GM21619 (cell line): ENCODE measurements around the gene ELP2.
"Not testable (repeated sequence)": the region's sequence is repeated elsewhere in the genome, so short reads cannot be mapped to it uniquely, and the experiment has no call there.

Source experiments
- ATAC-seq: cut with Tn5 transposase; IDR thresholded peaks from one replicate; pipeline ENCODE4 v1.9.1; 2021; ENCODE audit not compliant: unreplicated experiment

The ELP2 gene

DNA sequence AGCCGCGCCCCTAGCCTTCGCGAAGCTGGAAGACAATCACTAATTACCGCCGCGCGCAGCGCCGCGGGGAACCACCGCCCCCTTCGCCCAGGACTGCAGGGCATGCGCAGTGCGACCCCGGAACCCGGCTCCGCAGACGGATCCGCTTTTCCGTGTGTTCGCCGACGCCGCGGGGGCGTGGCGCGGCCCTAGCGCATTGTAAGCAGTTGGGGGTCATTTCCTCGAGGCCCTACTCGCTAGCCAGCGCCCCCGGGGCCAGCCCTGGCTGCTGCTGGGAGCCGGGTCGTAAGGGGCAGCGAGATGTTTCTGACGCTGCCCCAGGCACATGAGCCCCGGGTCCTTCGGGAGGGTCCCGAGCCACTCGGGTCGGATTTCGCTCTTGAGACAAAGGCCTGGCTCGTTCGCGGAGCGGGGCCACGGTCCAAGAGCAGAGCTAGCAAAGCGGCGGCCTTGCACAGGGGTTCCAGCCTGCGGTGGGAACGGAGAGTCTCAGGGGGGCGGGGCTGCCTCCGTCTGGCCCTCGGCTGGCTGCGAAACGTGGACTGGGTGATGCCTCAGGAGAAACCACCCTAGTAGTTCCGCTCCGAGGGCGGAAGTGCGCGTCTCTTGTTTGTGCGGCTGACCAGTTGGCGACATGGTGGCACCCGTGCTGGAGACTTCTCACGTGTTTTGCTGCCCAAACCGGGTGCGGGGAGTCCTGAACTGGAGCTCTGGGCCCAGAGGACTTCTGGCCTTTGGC lies at the start of gene ELP2, which contains the start of gene SLC39A6:
ELP2 (plus strand) TSS at position 600 of the 739 bp plus-strand sequence; CDS start at position 635, 35 bp downstream.
SLC39A6 (minus strand) TSS at position 41 of the 739 bp plus-strand sequence. CDS start 2,333 bp downstream, outside the sequence.
- peak; percentile 89 for ATAC-seq

GRCh38 chr18:36081118-36081517 lies 48.6 kb upstream of the ELP2 start:
- ATAC-seq, result not testable (repeated sequence)

- ATAC-seq, result no peak
Measured at GRCh38 chr18:36083729-36084128, 46.0 kb upstream of the ELP2 start.

- no peak for ATAC-seq
Measured at GRCh38 chr18:36085195-36085594, 44.5 kb upstream of the ELP2 start.

DNA sequence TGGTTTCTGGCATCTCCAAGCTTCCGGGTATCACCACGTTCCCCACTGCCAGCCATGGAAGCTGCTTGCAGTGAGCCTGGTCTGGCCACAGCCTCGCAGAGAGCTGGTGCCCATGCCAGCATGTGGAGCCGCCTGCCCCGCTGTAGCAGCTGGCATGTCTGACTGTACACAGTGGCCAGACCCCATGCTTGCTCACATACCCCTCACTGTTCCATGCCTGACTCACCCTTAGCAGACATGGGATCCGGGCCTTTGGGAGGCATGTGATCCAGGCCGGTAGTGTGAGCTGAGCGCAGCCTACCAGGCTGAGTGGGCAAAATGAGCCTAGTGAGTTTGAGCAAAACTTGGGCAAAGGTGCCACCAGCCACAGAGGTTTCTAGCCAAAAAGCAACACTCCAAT lies 43.5 kb upstream of the ELP2 start:
- no peak for ATAC-seq

- ATAC-seq, result no peak
Measured at GRCh38 chr18:36088256-36088655, 41.4 kb upstream of the ELP2 start.

DNA sequence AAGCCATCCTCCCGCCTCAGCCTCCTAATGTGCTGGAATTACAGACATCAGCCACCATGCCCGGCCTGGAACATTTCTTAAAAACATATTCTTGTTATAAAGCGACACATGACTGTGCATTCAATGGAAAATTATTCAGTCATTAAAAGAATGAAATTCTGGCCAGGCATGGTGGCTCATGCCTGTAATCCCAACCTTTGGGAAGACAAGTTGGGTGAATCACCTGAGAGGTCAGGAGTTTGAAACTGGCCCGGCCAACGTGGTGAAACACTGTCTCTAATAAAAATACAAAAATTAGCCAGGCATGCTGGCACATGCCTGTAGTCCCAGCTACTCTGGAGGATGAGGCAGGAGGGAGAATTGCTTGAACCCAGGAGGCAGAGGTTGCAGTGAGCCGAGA lies 40.7 kb upstream of the ELP2 start:
- no peak for ATAC-seq

GRCh38 chr18:36092116-36092515 lies 37.6 kb upstream of the ELP2 start:
- ATAC-seq, result not testable (repeated sequence)

DNA sequence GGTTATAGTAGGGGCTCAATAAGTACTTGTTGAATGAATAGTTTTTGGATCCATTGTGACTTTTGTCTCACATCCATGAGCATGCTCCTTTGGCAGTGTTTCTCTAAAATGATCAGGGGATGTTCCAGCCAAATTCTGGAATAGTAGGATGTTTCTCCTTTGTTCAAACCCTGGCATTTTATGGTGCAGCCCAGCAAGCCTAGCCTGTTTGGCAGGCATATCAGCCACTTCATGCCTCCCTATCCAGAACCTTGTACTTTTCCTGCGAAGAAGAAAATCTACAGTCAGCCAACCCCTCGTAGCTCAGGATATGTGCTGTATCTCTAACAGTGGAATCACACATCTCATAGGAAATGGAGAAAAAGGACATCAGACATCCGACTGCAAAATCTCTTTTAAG lies 35.3 kb upstream of the ELP2 start:
- no peak for ATAC-seq

DNA sequence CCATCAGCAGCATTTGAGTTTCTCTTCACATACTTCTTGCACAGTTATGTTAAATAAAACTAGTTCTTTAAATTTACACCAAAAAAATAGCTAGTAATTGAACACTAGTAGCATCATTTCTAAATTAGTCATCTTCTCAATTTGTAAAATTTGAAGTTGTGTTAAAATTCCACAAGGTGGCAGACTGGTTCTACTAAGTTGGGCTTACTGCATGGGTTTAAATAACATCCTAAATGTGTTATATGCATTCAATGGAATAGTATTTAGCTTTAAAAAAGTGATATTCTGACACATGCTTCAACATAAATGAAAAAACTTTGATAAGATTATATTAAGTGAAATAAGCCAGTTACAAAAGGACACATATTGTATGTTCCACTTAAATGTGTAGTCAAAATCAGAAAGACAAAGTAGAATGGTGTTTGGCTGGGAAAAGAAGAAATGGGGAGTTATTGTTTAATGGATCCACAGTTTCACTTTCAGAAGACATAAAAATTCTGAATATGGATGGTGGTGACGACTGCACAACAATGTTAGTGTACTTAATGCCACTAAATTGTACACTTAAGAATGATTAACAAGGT lies 33.7 kb upstream of the ELP2 start:
- peak; percentile 50 for ATAC-seq

DNA sequence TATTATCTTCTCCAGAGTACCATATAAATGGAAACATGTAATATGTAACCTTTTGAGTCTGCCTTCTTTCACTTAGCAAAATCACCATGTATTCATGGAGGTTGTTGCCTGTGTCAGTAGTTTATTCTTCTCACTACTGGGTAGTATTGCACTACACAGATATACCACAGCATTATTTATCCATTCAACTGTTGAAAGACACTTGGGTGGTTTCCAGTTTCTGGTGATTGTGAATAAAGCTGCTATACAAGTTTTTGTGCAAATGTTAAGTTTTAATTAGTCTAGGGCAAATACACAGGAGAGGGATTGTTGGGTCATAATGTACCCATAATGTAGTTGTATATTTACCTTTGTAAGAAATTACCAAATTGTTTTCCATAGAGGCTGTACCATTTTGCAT lies 32.7 kb upstream of the ELP2 start:
- no peak for ATAC-seq

DNA sequence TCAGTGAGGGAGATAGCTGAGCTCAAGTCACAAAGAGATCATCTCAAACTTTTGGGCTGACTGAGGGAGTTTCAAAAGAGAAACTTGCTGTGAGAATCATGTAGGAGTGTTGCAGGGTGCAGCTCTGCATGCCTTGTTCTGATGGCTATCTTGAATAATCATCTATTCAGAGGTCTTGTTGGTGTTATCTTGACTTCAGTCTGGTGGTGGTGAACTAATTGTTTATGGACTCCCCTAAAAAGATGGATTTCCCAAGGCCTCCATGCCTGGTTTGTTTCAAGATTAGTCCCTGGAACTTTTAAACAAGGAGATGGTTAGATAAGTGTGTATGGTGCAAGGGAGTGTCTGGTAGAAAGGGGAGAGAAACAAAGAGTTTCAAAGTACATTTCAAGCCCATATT lies 30.4 kb upstream of the ELP2 start:
- no peak for ATAC-seq

DNA sequence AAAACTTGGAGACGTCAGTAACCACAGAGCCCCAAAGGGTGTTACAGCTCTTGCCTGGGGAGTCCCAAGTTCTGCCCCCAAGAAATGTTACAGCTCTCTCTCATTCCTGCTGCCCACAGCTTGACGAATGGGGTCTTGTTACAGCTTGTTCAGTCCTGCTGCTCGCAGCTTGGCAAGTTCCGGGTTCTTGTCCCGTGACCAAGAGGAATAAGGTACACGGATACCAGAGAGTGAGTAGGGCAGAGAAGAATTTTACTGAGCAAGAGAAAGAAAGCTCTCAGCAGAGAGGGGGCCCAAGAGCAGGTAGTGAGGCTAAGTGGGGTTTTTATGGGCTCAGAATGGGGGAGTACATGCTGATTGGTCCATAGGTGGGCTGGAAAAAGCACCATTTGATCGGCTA lies 27.8 kb upstream of the ELP2 start:
- ATAC-seq, result no peak

DNA sequence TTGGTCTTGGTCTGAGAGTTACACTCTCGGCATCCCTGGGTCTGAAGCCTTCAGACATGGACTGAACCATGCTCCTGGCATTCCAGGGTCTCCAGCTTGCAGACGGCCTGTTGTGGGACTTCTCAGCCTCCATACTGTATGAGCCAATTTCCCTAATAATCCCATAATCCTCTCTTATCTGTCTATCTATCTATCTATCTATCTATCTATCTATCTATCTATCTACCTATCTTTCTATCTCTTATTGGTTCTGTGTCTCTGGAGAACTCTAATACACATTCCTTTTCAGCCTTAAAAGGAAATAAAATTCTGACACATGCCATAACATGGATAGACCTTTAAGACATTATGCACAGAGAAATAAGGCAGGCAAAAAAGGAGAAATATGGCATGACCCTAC lies 24.9 kb upstream of the ELP2 start:
- no peak for ATAC-seq

DNA sequence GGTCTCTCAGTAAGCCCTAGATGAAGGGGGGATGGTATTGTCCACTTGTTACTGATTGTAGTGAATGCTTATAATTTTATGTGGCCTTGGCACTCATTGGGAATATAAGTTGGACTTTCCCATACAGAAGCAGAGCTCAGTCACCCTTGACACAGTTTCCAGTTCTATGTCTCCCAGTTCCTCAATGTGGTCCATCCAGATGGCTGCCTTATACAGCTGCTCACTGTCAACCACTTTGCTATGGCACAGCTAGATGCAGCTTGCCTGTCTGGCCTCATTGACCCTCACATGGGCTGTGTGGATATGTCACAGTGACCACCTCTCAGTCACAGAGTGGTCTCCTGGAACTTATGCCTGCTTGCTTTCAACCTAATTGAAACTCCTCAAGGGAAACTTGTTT lies 22.2 kb upstream of the ELP2 start:
- no peak for ATAC-seq

GRCh38 chr18:36108196-36108595 lies 21.5 kb upstream of the ELP2 start:
- no peak for ATAC-seq

DNA sequence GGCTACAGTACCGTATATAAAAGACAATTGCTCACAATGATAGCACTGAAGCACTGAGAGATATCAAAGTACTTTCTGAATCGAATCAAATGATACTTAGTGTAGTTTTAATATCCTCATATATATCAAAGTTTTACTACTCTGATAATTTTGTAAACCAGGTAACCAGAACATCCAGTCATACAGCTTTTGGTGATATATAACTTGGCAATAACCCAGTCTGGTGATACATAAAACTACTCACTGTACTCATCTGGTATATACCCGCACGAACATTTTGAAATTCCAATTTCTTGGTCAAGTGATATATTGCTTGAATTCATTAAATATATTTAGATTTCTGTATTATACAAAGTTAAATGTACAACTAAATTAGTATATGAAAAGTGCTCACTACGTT lies 21.1 kb upstream of the ELP2 start:
- no peak for ATAC-seq

DNA sequence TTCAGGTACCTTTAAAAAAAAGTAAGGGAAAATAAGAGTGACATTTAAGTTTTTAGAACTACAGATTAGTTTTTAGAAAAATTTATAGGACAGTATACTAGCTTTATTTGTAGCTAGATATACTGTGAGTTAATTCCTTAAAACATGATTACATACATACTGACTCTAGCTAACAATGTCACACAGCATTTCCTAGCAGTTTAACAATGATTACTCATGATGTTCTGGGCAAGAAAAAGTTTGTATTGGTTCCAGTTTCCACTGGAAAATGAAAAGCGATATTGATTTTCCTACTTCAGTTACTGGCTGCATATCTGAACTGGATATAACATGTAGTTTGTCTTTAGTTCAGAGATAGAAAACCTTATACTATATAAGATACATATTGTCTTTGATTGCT lies 20.0 kb upstream of the ELP2 start:
- no peak for ATAC-seq

DNA sequence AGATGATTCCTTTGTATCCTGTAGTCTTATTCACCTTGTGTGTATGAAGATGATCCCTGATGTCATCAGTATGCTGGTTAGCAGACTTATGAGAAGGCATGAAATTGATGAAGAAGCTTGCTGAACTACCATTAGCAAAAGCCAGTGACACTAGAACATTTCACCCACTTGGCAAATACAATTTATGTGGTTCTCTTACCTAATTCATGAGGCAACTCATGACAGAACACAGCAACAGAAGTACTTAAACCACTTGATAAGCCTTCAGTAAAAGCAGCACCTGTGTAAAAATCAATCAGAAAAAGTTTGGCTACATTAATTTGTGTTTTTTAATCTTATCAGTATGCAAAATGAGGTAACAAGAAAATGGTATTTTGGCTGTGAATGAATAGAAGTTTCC lies 17.4 kb upstream of the ELP2 start:
- no peak for ATAC-seq

- ATAC-seq, result no peak
Measured at GRCh38 chr18:36114251-36114650, 15.4 kb upstream of the ELP2 start.

DNA sequence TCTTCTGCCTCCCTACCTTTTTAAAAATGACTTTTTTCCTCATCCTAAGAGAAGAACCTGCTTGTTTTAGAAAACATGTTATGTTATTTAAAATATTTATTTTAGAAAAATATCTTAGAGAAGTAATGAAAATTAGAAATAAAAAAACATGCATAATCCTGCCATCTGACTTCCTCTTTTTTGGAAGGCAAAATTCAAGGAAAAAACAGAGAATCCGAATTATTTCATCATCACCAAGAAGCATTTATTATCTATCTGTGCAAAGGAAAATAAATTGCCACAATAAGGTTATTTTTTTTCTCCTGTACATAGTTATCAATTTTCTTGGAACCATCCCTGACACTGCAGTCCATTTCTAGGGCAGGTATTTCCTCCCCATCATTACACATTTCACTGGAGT lies 15.0 kb upstream of the ELP2 start:
- ATAC-seq, result no peak

- not testable (repeated sequence) for ATAC-seq
Measured at GRCh38 chr18:36116771-36117170, 12.9 kb upstream of the ELP2 start.

- no peak for ATAC-seq
Measured at GRCh38 chr18:36120297-36120696, 9.4 kb upstream of the ELP2 start.
